Endothelial cell of umbilical vein (primary cell): Measurements from ENCODE around the gene CCDC93.

Experiments used
- POLR2AphosphoS5 ChIP-seq: IDR thresholded peaks from 2 replicates; pipeline ENCODE4 v1.6.1; 2012; ENCODE audit warnings: low read depth, mild to moderate bottlenecking, control low read depth, low read length, moderate library complexity; ENCODE audit not compliant: insufficient read depth
- TF ChIP-seq, protein P1 (sequence below), 2 donors: IDR thresholded peaks; 1 replicate in 1 of 2; 2 replicates in 1 of 2; pipeline ENCODE4 v1.5.1; 2011; ENCODE audit warnings: low read length in 2 of 2, mild to moderate bottlenecking in 2 of 2, moderate library complexity in 2 of 2, control low read depth in 1 of 2, inconsistent platforms in 1 of 2, low read depth in 1 of 2; ENCODE audit not compliant: insufficient read depth in 1 of 2; ENCODE audit errors: extremely low read depth in 1 of 2

GRCh38 chr2:117952228-117952627, 61.6 kb downstream of the CCDC93 start:
- TF ChIP-seq, protein P1, sequence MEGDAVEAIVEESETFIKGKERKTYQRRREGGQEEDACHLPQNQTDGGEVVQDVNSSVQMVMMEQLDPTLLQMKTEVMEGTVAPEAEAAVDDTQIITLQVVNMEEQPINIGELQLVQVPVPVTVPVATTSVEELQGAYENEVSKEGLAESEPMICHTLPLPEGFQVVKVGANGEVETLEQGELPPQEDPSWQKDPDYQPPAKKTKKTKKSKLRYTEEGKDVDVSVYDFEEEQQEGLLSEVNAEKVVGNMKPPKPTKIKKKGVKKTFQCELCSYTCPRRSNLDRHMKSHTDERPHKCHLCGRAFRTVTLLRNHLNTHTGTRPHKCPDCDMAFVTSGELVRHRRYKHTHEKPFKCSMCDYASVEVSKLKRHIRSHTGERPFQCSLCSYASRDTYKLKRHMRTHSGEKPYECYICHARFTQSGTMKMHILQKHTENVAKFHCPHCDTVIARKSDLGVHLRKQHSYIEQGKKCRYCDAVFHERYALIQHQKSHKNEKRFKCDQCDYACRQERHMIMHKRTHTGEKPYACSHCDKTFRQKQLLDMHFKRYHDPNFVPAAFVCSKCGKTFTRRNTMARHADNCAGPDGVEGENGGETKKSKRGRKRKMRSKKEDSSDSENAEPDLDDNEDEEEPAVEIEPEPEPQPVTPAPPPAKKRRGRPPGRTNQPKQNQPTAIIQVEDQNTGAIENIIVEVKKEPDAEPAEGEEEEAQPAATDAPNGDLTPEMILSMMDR (IDR thresholded peaks at IDR 0.05; ENCODE audit: extremely low read depth in 1 of 2, insufficient read depth in 1 of 2, low read depth in 1 of 2, low read length in 2 of 2): no peak
- TF ChIP-seq POLR2AphosphoS5: no peak
